DMS79 (cell line): Measurements from ENCODE around the gene NRDC.
"Not testable (repeated sequence)": the region's sequence is repeated elsewhere in the genome, so short reads cannot be mapped to it uniquely, and the experiment has no call there.

Source experiments
- DNase-seq: peaks from one replicate; lab custom pipeline; 2025; lab: John Stamatoyannopoulos, UW

Gene NRDC

GRCh38 chr1:51878616-51879336 is at the start of gene NRDC:
Gene NRDC (minus strand): TSS chr1:51878727. CDS start chr1:51878615, 112 bp downstream.
- DNase-seq = peak; percentile 99

- no peak for DNase-seq
Observed at GRCh38 chr1:51927029-51927428, 48.5 kb upstream of the NRDC start.

- DNase-seq = no peak
Observed at GRCh38 chr1:51926171-51926812, 47.8 kb upstream of the NRDC start.

- DNase-seq = no peak
Observed at GRCh38 chr1:51924455-51924854, 45.9 kb upstream of the NRDC start.

GRCh38 chr1:51922040-51922439 is 43.5 kb upstream of the NRDC start:
- no peak for DNase-seq

- no peak for DNase-seq
Observed at GRCh38 chr1:51920130-51920529, 41.6 kb upstream of the NRDC start.

GRCh38 chr1:51919684-51920083 is 41.2 kb upstream of the NRDC start:
- DNase-seq = no peak

GRCh38 chr1:51916587-51917405 is 38.3 kb upstream of the NRDC start:
- DNase-seq = no peak

- no peak for DNase-seq
Observed at GRCh38 chr1:51915951-51916350, 37.4 kb upstream of the NRDC start.

- DNase-seq = no peak
Observed at GRCh38 chr1:51912881-51913280, 34.4 kb upstream of the NRDC start.

GRCh38 chr1:51910221-51911000 is 31.9 kb upstream of the NRDC start:
- DNase-seq = no peak

GRCh38 chr1:51908499-51908898 is 30.0 kb upstream of the NRDC start:
- no peak for DNase-seq

GRCh38 chr1:51907079-51907702 is 28.7 kb upstream of the NRDC start:
- DNase-seq = no peak

GRCh38 chr1:51906306-51907078 is 28.0 kb upstream of the NRDC start:
- no peak for DNase-seq

- DNase-seq = no peak
Observed at GRCh38 chr1:51902456-51902855, 23.9 kb upstream of the NRDC start.

GRCh38 chr1:51901151-51901550 is 22.6 kb upstream of the NRDC start:
- DNase-seq = no peak

GRCh38 chr1:51899022-51899421 is 20.5 kb upstream of the NRDC start:
- DNase-seq = no peak

GRCh38 chr1:51898090-51898734 is 19.7 kb upstream of the NRDC start:
- DNase-seq = no peak

- no peak for DNase-seq
Observed at GRCh38 chr1:51897699-51898031, 19.1 kb upstream of the NRDC start.

GRCh38 chr1:51894748-51895147 is 16.2 kb upstream of the NRDC start:
- DNase-seq = not testable (repeated sequence)

GRCh38 chr1:51878308-51878615 is 265 bp downstream of the NRDC start:
- no peak for DNase-seq
